ENCODE results near the gene GPR101. TPM values are rescaled to one million over a fixed set of nuclear protein-coding genes. Genes with fewer than 3 reads are reported as not detected.

The GPR101 gene
- total RNA-seq, 1 experiment from 2014 or later = not detected

GRCh38 chrX:137032341-137032694 is 1.5 kb downstream of the GPR101 start:
- H3K27me3 ChIP-seq (replicated peaks; ENCODE audit: control insufficient read depth, insufficient read depth, low read length) = no peaks in the 10 kb centered on the region
- no TSS peak for BruUV-seq (replicated peaks)
- no peaks in the 10 kb centered on the region for H3K9me3 ChIP-seq
- no peak overlapping the region for H3K27ac Mint-ChIP-seq (ENCODE audit: unreplicated experiment)
- peaks cover 13% of the 10 kb centered on the region for H3K27me3 Mint-ChIP-seq (ENCODE audit: insufficient read depth, unreplicated experiment)
- TF ChIP-seq CTCF (IDR thresholded peaks at IDR 0.05; ENCODE audit: insufficient read depth in 1 of 2, low read depth in 1 of 2, low read length in 1 of 2, severe bottlenecking in 1 of 2, unreplicated experiment in 1 of 2) = no peak
- no peaks in the 10 kb centered on the region for H3K36me3 ChIP-seq (ENCODE audit: control insufficient read depth, insufficient read depth, low read length)
- no peaks in the 10 kb centered on the region for H3K4me1 ChIP-seq
- intact Hi-C loops (cut with micrococcal nuclease; ENCODE audit: unreplicated experiment) = no loop called here
- H3K4me3 Mint-ChIP-seq (ENCODE audit: unreplicated experiment) = no peak overlapping the region
- no peak for DNase-seq
- H3K4me1 Mint-ChIP-seq (ENCODE audit: low read depth, unreplicated experiment) = no peaks in the 10 kb centered on the region
- CTCF ChIA-PET = no interaction called here
- H3K4me3 ChIP-seq (ENCODE audit: low read depth, low read length) = no peak overlapping the region
- POLR2A ChIA-PET = no interaction called here
- peaks cover 8% of the 10 kb centered on the region for H3K9me3 Mint-ChIP-seq (ENCODE audit: unreplicated experiment)
- no peaks in the 10 kb centered on the region for H3K36me3 Mint-ChIP-seq (ENCODE audit: insufficient read depth, unreplicated experiment)

GRCh38 chrX:137031517-137032340 is 2.1 kb downstream of the GPR101 start:
- peaks cover 8% of the 10 kb centered on the region for H3K9me3 Mint-ChIP-seq (ENCODE audit: unreplicated experiment)
- Histone ChIP-seq H3K36me3 (ENCODE audit: control insufficient read depth, insufficient read depth, low read length) (no peaks in the 10 kb centered on the region), H3K4me1 (no peaks in the 10 kb centered on the region), H3K27me3 (replicated peaks; ENCODE audit: control insufficient read depth, insufficient read depth, low read length) (no peaks in the 10 kb centered on the region), H3K4me3 (ENCODE audit: low read depth, low read length) (no peak overlapping the region), H3K9me3 (no peaks in the 10 kb centered on the region)
- CTCF ChIA-PET = no interaction called here
- no peaks in the 10 kb centered on the region for H3K4me1 Mint-ChIP-seq (ENCODE audit: low read depth, unreplicated experiment)
- POLR2A ChIA-PET = no interaction called here
- no peak for DNase-seq
- BruUV-seq (replicated peaks) = no TSS peak
- intact Hi-C loops (cut with micrococcal nuclease; ENCODE audit: unreplicated experiment) = no loop called here
- H3K27ac Mint-ChIP-seq (ENCODE audit: unreplicated experiment) = no peak overlapping the region
- no peaks in the 10 kb centered on the region for H3K36me3 Mint-ChIP-seq (ENCODE audit: insufficient read depth, unreplicated experiment)
- no peak overlapping the region for H3K4me3 Mint-ChIP-seq (ENCODE audit: unreplicated experiment)
- H3K27me3 Mint-ChIP-seq (ENCODE audit: insufficient read depth, unreplicated experiment) = peaks cover 13% of the 10 kb centered on the region
- TF ChIP-seq CTCF (IDR thresholded peaks at IDR 0.05; ENCODE audit: insufficient read depth in 1 of 2, low read depth in 1 of 2, low read length in 1 of 2, severe bottlenecking in 1 of 2, unreplicated experiment in 1 of 2) = no peak

- CTCF ChIA-PET = no interaction called here
- POLR2A ChIA-PET = no interaction called here
- no peaks in the 10 kb centered on the region for H3K9me3 ChIP-seq
- H3K4me3 ChIP-seq (ENCODE audit: low read depth, low read length) = no peak overlapping the region
- BruUV-seq (replicated peaks) = no TSS peak
- no peak overlapping the region for H3K27ac Mint-ChIP-seq (ENCODE audit: unreplicated experiment)
- no peak for DNase-seq
- no peak overlapping the region for H3K4me3 Mint-ChIP-seq (ENCODE audit: unreplicated experiment)
- H3K27me3 Mint-ChIP-seq (ENCODE audit: insufficient read depth, unreplicated experiment) = peaks cover 13% of the 10 kb centered on the region
- no peaks in the 10 kb centered on the region for H3K36me3 Mint-ChIP-seq (ENCODE audit: insufficient read depth, unreplicated experiment)
- H3K36me3 ChIP-seq (ENCODE audit: control insufficient read depth, insufficient read depth, low read length) = no peaks in the 10 kb centered on the region
- H3K9me3 Mint-ChIP-seq (ENCODE audit: unreplicated experiment) = peaks cover 8% of the 10 kb centered on the region
- no peak for TF ChIP-seq CTCF (IDR thresholded peaks at IDR 0.05; ENCODE audit: insufficient read depth in 1 of 2, low read depth in 1 of 2, low read length in 1 of 2, severe bottlenecking in 1 of 2, unreplicated experiment in 1 of 2)
- H3K4me1 Mint-ChIP-seq (ENCODE audit: low read depth, unreplicated experiment) = no peaks in the 10 kb centered on the region
- H3K27me3 ChIP-seq (replicated peaks; ENCODE audit: control insufficient read depth, insufficient read depth, low read length) = no peaks in the 10 kb centered on the region
- intact Hi-C loops (cut with micrococcal nuclease; ENCODE audit: unreplicated experiment) = no loop called here
- H3K4me1 ChIP-seq = no peaks in the 10 kb centered on the region
Observed at GRCh38 chrX:137031039-137031438, 2.8 kb downstream of the GPR101 start.

All from Caco-2 (cell line).